ENCODE measurements around the gene VEGFB.

VEGFB gene

DNA sequence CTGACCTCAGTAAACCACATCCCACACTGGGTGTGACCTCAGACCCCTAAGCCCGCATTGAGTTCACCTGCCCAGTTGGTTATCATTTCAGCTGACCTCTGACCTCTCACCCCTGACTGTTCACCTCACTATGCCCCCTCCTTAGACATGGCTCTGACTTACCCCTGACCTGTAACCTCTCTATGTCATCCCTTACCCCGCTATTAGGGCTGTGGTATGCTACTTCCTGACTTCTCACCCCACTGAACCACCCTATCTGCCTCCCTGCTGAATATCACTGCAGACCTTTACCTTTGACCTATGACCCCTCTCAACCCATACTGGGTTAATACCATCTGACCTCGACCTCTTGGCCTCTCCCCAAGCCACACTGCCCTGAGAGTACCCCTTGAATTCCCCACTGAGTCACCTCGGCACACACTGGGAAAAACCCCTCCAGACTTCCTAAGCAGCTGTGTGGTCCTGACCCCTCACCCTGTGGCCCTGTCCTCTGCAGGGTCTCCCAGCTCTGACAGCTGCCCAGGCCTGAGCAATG lies 25.2 kb downstream of the VEGFB start:
- no peak for DNase-seq (ENCODE audit: low read depth, low spot score)
- TF ChIP-seq, protein P1, sequence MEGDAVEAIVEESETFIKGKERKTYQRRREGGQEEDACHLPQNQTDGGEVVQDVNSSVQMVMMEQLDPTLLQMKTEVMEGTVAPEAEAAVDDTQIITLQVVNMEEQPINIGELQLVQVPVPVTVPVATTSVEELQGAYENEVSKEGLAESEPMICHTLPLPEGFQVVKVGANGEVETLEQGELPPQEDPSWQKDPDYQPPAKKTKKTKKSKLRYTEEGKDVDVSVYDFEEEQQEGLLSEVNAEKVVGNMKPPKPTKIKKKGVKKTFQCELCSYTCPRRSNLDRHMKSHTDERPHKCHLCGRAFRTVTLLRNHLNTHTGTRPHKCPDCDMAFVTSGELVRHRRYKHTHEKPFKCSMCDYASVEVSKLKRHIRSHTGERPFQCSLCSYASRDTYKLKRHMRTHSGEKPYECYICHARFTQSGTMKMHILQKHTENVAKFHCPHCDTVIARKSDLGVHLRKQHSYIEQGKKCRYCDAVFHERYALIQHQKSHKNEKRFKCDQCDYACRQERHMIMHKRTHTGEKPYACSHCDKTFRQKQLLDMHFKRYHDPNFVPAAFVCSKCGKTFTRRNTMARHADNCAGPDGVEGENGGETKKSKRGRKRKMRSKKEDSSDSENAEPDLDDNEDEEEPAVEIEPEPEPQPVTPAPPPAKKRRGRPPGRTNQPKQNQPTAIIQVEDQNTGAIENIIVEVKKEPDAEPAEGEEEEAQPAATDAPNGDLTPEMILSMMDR (IDR thresholded peaks at IDR 0.05; ENCODE audit: low read depth, low read length) = no peak
- no peak overlapping the region for H3K4me3 ChIP-seq (ENCODE audit: low read depth, low read length)
- in situ Hi-C loops (cut with HindIII; ENCODE audit: low sequenced_read_pairs) = no loop called here

DNA sequence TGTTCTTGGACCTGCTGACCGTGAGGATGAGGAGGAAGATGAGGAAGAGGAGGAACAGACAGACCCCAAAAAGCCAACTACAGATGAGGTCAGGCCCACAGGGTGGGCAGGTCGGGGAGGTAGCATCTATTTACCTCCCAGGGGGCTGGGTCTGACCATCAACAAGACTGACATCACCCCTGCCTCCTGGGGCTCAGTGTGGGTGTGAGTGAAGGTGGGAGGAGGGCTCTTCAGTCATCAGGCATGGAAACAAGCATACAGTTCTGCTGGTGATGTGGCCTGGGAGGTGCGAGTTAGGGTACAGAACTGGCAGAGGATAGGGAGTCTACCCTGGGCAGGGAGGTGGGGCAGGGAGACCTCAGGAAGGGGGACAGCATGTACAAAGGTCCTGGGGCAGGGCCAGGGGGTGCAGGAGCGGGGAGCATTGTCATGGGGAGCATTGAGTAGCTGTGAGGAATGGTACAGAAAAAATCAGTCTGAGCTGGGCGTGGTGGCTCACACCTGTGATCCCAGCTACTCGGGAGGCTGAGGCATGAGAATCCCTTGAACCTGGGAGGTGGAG lies 25.8 kb downstream of the VEGFB start:
- DNase-seq (ENCODE audit: low read depth, low spot score) = no peak
- TF ChIP-seq, protein P1 (IDR thresholded peaks at IDR 0.05; ENCODE audit: low read depth, low read length) = no peak
- in situ Hi-C loops (cut with HindIII; ENCODE audit: low sequenced_read_pairs) = no loop called here
- no peak overlapping the region for H3K4me3 ChIP-seq (ENCODE audit: low read depth, low read length)

DNA sequence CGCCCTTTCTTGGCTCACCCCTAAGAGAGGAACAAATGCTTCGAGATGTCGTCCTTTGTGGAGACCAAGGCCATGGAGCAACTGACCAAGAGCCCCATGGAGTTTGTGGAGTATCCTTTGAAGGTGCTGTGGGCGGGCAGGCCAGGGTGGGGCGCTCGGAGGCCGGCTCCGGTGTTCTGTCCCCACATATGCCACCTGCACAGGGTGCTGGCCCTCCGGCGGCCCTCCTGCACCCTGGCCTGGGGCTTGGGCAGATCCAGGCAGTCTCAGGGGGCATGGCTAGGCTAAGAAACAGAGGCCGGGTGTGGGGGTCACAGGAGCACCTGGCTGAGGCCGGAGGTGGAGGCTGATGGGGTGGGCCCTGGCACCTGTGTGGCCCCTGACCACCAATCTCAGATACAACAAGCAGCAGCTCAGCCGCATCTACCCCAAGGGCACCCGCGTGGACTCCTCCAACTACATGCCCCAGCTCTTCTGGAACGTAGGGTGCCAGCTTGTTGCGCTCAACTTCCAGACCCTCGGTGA lies 27.2 kb downstream of the VEGFB start:
- TF ChIP-seq, protein P1 (IDR thresholded peaks at IDR 0.05; ENCODE audit: low read depth, low read length) = no peak
- H3K4me3 ChIP-seq (ENCODE audit: low read depth, low read length) = no peak overlapping the region
- in situ Hi-C loops (cut with HindIII; ENCODE audit: low sequenced_read_pairs) = no loop called here
- DNase-seq (ENCODE audit: low read depth, low spot score) = no peak

DNA sequence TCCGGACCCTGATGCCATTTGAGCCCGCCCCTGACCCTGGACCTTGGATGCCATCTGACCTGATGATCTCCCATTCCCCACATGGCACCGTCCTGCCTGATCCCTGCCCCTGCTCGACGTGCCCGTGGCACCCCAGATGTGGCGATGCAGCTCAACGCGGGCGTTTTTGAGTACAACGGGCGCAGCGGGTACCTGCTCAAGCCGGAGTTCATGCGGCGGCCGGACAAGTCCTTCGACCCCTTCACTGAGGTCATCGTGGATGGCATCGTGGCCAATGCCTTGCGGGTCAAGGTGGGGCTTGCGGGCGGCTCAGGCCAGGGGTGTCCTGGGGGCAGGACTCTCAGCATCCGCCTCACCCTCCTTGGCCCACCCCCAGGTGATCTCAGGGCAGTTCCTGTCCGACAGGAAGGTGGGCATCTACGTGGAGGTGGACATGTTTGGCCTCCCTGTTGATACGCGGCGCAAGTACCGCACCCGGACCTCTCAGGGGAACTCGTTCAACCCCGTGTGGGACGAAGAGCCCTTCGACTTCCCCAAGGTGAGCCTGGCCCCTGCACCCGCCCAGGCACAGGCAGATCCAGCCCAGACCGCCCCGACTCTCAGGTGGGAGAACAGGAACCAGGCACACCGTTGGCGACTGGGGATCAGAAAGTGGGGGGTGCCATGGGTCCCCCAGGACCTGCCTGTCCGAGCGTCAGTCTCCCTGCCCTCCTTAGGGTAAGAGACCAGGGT lies 28.1 kb downstream of the VEGFB start:
- no peak overlapping the region for H3K4me3 ChIP-seq (ENCODE audit: low read depth, low read length)
- DNase-seq (ENCODE audit: low read depth, low spot score) = no peak
- in situ Hi-C loops (cut with HindIII; ENCODE audit: low sequenced_read_pairs) = no loop called here
- TF ChIP-seq, protein P1 (IDR thresholded peaks at IDR 0.05; ENCODE audit: low read depth, low read length) = no peak

DNA sequence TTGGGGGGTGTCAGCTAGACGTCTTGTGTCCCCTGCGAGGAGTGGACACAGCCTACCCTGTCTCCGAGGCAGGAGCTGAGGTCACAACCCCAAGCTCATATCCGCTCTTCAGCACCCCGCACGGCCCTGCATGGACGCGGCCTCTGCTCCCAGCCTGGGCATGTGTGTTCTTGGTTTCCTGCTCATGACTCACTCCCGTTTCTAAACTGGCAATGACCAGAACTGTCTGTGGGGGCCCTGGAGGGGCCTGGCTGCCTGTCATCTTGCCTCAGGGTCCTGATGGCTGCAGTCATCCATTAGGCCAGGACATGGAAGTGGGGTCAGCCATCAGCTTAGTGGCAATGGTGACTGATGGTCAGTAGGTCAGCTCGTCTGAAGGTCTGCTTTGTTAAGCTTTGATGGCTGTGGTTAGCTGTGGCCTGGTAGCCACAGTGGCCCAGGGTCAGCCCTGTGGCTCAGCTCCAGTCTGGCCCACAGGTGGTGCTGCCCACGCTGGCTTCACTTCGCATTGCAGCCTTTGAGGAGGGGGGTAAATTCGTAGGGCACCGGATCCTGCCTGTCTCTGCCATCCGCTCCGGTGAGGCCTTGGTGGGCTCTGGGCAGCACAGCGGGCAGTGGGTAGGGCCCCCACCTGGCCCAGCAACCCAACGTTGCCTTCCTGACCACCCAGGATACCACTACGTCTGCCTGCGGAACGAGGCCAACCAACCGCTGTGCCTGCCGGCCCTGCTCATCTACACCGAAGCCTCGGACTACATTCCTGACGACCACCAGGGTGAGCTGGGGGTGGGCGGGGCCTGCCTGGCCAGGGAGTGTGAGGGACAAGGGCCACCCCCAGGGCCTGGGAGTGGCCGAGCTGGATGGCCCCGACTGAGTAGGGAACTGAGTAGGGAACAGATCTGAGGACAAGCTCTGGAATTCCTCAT lies 28.9 kb downstream of the VEGFB start:
- TF ChIP-seq, protein P1 (IDR thresholded peaks at IDR 0.05; ENCODE audit: low read depth, low read length) = no peak
- in situ Hi-C loops (cut with HindIII; ENCODE audit: low sequenced_read_pairs) = no loop called here
- no peak overlapping the region for H3K4me3 ChIP-seq (ENCODE audit: low read depth, low read length)
- DNase-seq (ENCODE audit: low read depth, low spot score) = peak; percentile 71

DNA sequence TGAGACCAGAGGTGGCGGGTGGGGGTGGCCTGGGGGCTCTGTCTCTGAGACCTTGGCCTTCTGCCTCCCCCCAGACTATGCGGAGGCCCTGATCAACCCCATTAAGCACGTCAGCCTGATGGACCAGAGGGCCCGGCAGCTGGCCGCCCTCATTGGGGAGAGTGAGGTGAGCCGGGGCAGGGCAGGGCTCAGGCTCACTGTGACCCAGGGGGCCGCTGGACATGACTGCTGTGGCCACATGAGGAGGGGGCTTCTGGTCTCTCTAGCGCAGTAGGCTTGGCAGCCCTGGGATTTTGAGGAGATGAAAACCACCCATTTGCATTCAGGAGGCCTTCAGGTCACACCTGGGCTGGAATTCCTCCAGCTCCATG lies 29.5 kb downstream of the VEGFB start:
- TF ChIP-seq, protein P1 (IDR thresholded peaks at IDR 0.05; ENCODE audit: low read depth, low read length) = no peak
- in situ Hi-C loops (cut with HindIII; ENCODE audit: low sequenced_read_pairs) = no loop called here
- no peak for DNase-seq (ENCODE audit: low read depth, low spot score)
- no peak overlapping the region for H3K4me3 ChIP-seq (ENCODE audit: low read depth, low read length)

Measured in astrocyte of the spinal cord (primary cell).